Panc1 (cell line): ENCODE measurements around the gene CRABP1. TPM values are rescaled to one million over a fixed set of nuclear protein-coding genes. Genes with fewer than 3 reads are reported as not detected.

Source experiments
- ATAC-seq: fragments of 200-7000 bp; cut with Tn5 transposase; 2 replicates; pipeline ENCODE4 v1.9.1; 2020; ENCODE audit warnings: mild to moderate bottlenecking, moderate library complexity
- BruUV-seq: library from RNA; stranded (reverse); fragments of 400-500 nt; replicated peaks from 2 replicates; lab custom pipeline; 2021; lab: Mats Ljungman, UMichigan
- CTCF ChIA-PET: fragments of 300-600 bp; sonication (Branson Sonifier 250); formaldehyde crosslinking; loops from one replicate; lab custom pipeline; 2022; ENCODE audit warnings: antibody characterized with exemption; lab: Charles Lee
- POLR2A ChIA-PET: fragments of 300-600 bp; sonication (Branson Sonifier 250); formaldehyde crosslinking; loops from one replicate; lab custom pipeline; 2022; ENCODE audit warnings: antibody characterized with exemption; lab: Charles Lee
- DNase-seq: peaks from one replicate; pipeline ENCODE4 v3.0.0-alpha.2; 2010; ENCODE audit warnings: low read depth, low spot score
- H3K27ac ChIP-seq: 2 replicates; pipeline ENCODE4 v1.5.1; 2011; ENCODE audit warnings: mild to moderate bottlenecking, low read length, inconsistent platforms
- H3K27me3 ChIP-seq: fragments of 200-500 bp; sonication (Bioruptor generic); 2 replicates; pipeline ENCODE4 v1.6.0; 2014; ENCODE audit warnings: low read length, inconsistent platforms; ENCODE audit not compliant: control insufficient read depth, insufficient read depth
- H3K36me3 ChIP-seq: fragments of 200-500 bp; sonication (Bioruptor generic); 2 replicates; pipeline ENCODE4 v1.5.1; 2014; ENCODE audit warnings: inconsistent platforms, mild to moderate bottlenecking, low read length, moderate library complexity; ENCODE audit not compliant: control insufficient read depth, insufficient read depth
- H3K4me1 ChIP-seq: 2 replicates; pipeline ENCODE4 v1.5.1; 2011; ENCODE audit warnings: inconsistent platforms, mild to moderate bottlenecking, low read length, moderate library complexity; ENCODE audit not compliant: control insufficient read depth, insufficient read depth
- H3K4me3 ChIP-seq, 2 experiments: 2 replicates each; pipeline ENCODE4 v1.5.1; 2011 to 2012; ENCODE audit warnings: low read depth in 2 of 2, low read length in 2 of 2, mild to moderate bottlenecking in 2 of 2, inconsistent platforms in 1 of 2, moderate library complexity in 1 of 2
- H3K9me3 ChIP-seq: fragments of 200-500 bp; sonication (Bioruptor generic); 2 replicates; pipeline ENCODE4 v1.5.1; 2014; ENCODE audit warnings: low read depth, mild to moderate bottlenecking, inconsistent platforms, low read length, moderate library complexity; ENCODE audit not compliant: control insufficient read depth, insufficient read depth
- POLR2AphosphoS5 ChIP-seq: IDR thresholded peaks from 2 replicates; pipeline ENCODE4 v1.6.1; 2012; ENCODE audit warnings: mild to moderate bottlenecking, low read depth, low read length, moderate library complexity
- SIN3A ChIP-seq: IDR thresholded peaks from 2 replicates; pipeline ENCODE4 v1.6.1; 2012; ENCODE audit warnings: low read depth, mild to moderate bottlenecking, low read length, moderate library complexity, borderline replicate concordance; ENCODE audit not compliant: insufficient read depth
- TCF7L2 ChIP-seq: IDR thresholded peaks from 2 replicates; pipeline ENCODE4 v1.6.1; 2011; ENCODE audit warnings: mild to moderate bottlenecking, low read depth, low read length, inconsistent platforms
- in situ Hi-C: cut with HindIII; loops from 2 replicates; pipeline ENCODE4 v1.10.0; 2016; ENCODE audit warnings: low sequenced_read_pairs, low pct_unique_long_range_greater_than_20kb
- intact Hi-C: fragments of 100-400 bp; cut with micrococcal nuclease; formaldehyde crosslinking; loops from one replicate; pipeline ENCODE4 v1.10.0; 2022; ENCODE audit not compliant: unreplicated experiment
- total RNA-seq: library from RNA; stranded (reverse); gene quantifications from one replicate; pipeline ENCODE4 v1.2.1, GENCODE V29; 2021; ENCODE audit not compliant: unreplicated experiment
- TF ChIP-seq, protein P1 (sequence below), 2 experiments: IDR thresholded peaks; 2 replicates each; pipeline ENCODE4 v1.6.1; 2011 to 2012; ENCODE audit warnings: low read depth in 2 of 2, control low read depth in 1 of 2, low read length in 1 of 2, mild to moderate bottlenecking in 1 of 2, moderate library complexity in 1 of 2; ENCODE audit not compliant: insufficient read depth in 1 of 2
- TF ChIP-seq, protein P2 (sequence below): fragments of 450-650 bp; IDR thresholded peaks from 2 replicates; pipeline ENCODE4 v1.5.1; 2017; ENCODE audit warnings: mild to moderate bottlenecking

The CRABP1 gene
- total RNA-seq, 1 experiment from 2014 or later: 6.7 TPM

DNA sequence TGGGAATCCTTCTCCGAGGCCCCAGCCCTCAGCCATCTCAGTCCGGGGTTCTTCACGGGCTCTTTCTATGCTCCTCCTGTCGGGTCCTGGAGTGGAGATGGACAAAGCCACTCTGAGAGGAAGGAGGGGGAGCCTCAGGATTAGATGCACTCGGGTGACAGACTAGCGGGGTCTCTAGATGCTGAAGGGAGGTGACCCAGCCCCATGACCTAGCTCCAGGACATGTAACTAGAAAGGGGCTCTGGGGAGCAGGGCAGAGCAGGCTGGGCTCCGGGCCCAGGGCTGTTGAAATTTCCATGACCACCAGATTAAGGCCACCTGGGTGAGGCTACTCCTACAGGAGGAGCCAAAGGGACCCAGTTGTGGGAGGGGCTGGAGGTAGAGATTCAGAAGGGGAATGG, 26.0 kb upstream of the CRABP1 start:
- ATAC-seq (no peak), DNase-seq (no peak)
- BruUV-seq: no TSS peak
- CTCF ChIA-PET: no interaction called here
- H3K36me3 ChIP-seq: no peaks in the 10 kb centered on the region
- intact Hi-C loops: no loop called here
- no peak overlapping the region for H3K4me3 ChIP-seq
- in situ Hi-C loops: no loop called here
- no peaks in the 10 kb centered on the region; the same call in 1 of the 2 replicates for H3K4me1 ChIP-seq
- POLR2A ChIA-PET: no interaction called here
- TF ChIP-seq SIN3A: no peak
- TF ChIP-seq, protein P1, sequence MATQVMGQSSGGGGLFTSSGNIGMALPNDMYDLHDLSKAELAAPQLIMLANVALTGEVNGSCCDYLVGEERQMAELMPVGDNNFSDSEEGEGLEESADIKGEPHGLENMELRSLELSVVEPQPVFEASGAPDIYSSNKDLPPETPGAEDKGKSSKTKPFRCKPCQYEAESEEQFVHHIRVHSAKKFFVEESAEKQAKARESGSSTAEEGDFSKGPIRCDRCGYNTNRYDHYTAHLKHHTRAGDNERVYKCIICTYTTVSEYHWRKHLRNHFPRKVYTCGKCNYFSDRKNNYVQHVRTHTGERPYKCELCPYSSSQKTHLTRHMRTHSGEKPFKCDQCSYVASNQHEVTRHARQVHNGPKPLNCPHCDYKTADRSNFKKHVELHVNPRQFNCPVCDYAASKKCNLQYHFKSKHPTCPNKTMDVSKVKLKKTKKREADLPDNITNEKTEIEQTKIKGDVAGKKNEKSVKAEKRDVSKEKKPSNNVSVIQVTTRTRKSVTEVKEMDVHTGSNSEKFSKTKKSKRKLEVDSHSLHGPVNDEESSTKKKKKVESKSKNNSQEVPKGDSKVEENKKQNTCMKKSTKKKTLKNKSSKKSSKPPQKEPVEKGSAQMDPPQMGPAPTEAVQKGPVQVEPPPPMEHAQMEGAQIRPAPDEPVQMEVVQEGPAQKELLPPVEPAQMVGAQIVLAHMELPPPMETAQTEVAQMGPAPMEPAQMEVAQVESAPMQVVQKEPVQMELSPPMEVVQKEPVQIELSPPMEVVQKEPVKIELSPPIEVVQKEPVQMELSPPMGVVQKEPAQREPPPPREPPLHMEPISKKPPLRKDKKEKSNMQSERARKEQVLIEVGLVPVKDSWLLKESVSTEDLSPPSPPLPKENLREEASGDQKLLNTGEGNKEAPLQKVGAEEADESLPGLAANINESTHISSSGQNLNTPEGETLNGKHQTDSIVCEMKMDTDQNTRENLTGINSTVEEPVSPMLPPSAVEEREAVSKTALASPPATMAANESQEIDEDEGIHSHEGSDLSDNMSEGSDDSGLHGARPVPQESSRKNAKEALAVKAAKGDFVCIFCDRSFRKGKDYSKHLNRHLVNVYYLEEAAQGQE (IDR thresholded peaks at IDR 0.05; ENCODE audit: insufficient read depth in 1 of 2, low read depth in 2 of 2, low read length in 1 of 2): no peak
- TF ChIP-seq, protein P2, sequence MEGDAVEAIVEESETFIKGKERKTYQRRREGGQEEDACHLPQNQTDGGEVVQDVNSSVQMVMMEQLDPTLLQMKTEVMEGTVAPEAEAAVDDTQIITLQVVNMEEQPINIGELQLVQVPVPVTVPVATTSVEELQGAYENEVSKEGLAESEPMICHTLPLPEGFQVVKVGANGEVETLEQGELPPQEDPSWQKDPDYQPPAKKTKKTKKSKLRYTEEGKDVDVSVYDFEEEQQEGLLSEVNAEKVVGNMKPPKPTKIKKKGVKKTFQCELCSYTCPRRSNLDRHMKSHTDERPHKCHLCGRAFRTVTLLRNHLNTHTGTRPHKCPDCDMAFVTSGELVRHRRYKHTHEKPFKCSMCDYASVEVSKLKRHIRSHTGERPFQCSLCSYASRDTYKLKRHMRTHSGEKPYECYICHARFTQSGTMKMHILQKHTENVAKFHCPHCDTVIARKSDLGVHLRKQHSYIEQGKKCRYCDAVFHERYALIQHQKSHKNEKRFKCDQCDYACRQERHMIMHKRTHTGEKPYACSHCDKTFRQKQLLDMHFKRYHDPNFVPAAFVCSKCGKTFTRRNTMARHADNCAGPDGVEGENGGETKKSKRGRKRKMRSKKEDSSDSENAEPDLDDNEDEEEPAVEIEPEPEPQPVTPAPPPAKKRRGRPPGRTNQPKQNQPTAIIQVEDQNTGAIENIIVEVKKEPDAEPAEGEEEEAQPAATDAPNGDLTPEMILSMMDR: no peak
- no peak for TF ChIP-seq TCF7L2
- no peak for TF ChIP-seq POLR2AphosphoS5
- no peaks in the 10 kb centered on the region for H3K27me3 ChIP-seq
- no peaks in the 10 kb centered on the region for H3K9me3 ChIP-seq
- no peak overlapping the region for H3K27ac ChIP-seq

DNA sequence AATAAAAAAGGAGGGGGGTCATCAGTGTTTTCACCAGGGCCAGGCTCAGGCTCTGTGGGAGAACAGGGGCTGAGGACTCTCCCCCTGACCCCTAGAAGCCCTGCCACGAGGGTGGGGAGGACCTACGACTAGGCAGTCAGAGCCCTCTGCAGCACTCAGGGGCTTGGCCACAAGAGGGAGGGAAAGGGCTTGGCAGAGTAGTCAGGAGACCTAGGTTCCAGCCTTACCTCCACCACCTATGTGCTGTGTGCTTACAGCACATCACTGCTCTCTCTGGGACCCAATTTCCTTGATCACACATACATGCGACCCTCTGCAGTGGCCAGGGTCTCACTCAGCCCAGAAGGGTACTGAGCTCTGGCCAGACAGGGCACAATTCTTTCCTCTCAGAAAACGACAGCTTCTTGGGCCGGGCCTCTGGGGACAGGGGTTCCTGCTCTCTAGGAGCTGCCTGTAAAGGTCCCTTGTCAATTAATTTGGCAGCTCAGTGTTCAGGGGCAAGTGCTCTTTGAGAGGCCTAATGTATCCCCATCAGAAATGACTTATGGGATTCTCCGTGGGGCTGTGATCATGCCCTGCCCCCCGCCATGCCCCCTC, 24.4 kb upstream of the CRABP1 start:
- H3K27ac ChIP-seq: peak overlapping the region; percentile 23; the same call in 1 of the 2 replicates
- no TSS peak for BruUV-seq
- no peaks in the 10 kb centered on the region for H3K36me3 ChIP-seq

More for the DNA sequence above, 24.4 kb upstream of the CRABP1 start:
- H3K27me3 ChIP-seq: no peaks in the 10 kb centered on the region
- ChIA-PET POLR2A (no interaction called here), CTCF (interaction anchor here (0.5 to 0.6 kb wide), 4 partner anchors 18 to 122 kb away, joined by 3 to 6 read pairs (median 3); no protein-coding TSS in a partner anchor)
- TF ChIP-seq, protein P1 (IDR thresholded peaks at IDR 0.05; ENCODE audit: insufficient read depth in 1 of 2, low read depth in 2 of 2, low read length in 1 of 2): no peak
- TF ChIP-seq, protein P2: peak; percentile 68
- ATAC-seq (peak; percentile 75), DNase-seq (no peak)
- in situ Hi-C loops (no loop called here), intact Hi-C loops (no loop called here)
- H3K9me3 ChIP-seq: no peaks in the 10 kb centered on the region
- no peaks in the 10 kb centered on the region; the same call in 1 of the 2 replicates for H3K4me1 ChIP-seq
- H3K4me3 ChIP-seq: no peak overlapping the region
